ENCODE data around the gene MYOZ3.

Gene MYOZ3

DNA sequence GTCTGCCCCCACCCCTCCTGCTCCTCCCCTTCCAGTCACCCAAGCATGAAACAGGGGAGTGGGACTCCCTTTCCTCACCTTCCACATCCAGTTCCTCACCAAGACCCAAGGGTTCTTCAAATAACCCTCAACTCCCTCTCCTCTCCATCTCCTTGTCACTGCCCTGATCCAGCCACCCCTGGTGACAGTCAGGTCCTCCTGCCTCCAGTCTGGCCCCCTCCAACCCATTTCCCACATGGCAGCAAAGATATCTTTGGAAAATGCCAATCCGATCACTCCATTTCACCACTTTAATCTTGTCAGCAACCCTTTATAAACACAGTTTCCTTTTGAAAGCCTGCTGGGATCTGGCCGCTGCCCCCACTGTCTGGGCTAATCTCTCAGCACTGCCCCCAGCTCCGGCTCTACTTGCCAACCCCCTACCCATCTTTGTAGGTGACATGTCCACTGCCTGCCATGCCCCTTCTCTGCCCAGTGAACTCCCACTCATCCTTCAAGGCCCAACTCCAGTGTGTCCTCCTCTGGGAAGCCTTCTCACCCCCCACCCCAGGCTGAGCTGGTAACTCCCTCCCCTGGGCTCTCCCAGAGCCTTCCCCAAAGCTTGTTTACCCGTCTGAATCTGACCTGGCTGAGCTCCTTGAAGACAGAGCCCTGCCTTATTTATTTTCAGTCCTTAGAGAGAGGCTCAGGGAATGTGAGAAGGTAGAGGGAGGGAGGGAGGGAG is 781 bp upstream of the MYOZ3 start:
- DNase-seq = no peak

DNA sequence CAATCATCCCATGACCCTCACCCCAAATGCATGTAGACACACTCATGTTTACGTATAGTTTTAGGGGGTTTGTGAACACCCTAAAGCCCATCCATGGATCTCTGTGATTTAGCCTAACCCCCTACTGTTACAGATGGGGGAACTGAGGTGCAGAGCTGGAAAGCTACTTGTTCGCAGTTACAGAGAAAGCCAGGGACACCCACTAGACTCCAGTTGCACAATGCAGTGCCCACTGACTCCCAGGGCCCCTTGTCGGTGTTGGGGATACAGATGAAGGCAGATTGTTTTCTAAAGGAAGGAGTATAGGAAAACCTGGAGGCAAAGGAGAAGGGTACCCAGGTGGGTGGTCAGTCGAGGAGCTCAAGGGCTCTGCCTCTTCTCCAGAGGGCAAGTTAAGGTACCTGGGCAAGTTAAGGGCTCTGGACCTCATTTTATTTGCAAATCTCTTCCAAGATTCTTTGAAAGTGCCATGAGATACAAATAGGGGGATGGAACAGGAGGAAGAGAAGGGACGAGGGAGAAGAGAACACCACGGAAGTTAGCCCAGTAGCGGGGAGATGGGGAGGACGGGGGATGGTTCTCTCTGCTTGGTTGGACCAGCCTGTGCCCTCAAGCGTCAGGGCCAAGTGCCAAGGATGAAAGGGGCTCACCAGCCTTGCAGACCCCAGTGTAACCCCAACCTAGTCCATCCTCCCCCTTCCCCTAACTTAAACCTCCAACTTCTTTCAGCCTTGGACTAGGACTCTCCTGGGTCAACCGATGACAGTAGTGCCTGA is 958 bp downstream of the MYOZ3 start:
- no peak for DNase-seq

DNA sequence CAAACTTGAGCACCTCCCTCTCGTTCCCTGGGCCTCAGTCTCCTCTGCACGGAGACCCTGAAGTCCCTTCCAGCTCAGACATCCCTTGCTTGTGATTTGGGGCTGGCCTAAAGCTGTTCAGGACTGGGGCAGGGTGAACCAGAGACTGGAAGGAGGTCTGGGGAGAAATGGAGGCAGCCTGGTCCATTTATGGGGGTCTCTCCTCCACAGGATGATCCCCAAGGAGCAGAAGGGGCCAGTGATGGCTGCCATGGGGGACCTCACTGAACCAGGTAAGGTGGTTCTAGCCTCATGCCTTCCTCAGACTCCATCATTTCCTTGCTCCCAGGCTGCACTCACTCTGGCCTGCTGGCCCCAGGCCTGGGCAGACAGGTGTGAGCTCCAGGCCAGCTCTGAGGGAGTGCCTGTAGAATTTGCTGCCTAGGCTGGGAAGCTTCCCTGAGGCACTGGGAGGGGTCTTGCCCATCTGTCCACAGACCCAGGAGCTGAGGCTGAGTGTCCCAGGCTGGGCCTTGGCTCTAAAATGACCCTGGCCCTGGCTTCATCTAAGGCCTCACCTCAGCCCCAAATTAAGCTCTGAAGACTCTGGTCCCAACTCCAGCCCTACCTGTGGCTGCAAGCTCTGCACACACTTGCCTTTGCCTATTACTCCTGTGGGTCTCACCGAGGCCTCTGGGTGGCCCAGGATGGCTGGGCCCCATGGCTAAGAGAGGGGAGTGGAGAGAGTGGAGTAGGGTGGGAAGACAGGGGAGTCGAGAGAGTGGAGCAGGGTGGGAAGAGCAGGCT is 1.9 kb downstream of the MYOZ3 start:
- no peak for DNase-seq

DNA sequence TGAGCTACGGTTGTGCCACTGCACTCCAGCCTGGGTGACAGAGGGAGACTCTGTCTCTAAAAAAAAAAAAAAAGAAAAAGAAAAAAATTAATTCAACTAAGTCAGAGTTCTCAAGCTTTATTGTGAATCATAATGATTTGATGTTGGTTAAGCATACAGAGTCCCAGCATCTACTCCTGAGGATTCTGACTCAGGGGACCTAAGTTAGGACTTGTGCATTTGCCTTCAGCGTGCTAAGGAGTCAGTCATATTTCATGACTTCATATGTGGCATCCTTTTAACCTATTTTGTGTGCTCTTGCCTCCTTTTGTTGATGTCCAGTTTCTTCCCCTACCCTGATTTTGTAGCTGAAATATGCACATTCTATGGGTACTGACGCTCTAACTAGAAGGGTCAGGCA is 2.9 kb downstream of the MYOZ3 start:
- DNase-seq = no peak

GRCh38 chr5:150665044-150665443 is 4.0 kb downstream of the MYOZ3 start:
- no peak for DNase-seq

- DNase-seq = no peak
Measured at GRCh38 chr5:150670275-150670947, 9.4 kb downstream of the MYOZ3 start.

DNA sequence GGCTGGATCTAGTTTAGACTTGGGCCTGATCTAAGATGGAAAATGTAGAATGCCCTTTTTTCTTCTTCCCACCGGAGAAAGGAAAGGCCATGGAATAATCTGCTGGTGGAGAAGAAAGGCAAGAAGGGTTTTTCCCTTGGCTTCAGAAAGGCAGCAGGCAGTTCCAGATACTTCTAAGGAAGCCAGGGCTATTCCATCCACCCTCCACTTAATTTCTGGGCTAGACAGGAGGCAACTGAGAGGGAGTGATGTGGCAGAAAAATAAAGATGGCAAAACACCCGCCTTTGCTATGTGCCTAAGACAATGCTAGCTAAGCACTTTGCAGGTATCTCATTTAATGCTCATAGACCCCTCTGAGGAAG is 9.9 kb downstream of the MYOZ3 start:
- no peak for DNase-seq

- no peak for DNase-seq
Measured at GRCh38 chr5:150671509-150672236, 10.6 kb downstream of the MYOZ3 start.

DNA sequence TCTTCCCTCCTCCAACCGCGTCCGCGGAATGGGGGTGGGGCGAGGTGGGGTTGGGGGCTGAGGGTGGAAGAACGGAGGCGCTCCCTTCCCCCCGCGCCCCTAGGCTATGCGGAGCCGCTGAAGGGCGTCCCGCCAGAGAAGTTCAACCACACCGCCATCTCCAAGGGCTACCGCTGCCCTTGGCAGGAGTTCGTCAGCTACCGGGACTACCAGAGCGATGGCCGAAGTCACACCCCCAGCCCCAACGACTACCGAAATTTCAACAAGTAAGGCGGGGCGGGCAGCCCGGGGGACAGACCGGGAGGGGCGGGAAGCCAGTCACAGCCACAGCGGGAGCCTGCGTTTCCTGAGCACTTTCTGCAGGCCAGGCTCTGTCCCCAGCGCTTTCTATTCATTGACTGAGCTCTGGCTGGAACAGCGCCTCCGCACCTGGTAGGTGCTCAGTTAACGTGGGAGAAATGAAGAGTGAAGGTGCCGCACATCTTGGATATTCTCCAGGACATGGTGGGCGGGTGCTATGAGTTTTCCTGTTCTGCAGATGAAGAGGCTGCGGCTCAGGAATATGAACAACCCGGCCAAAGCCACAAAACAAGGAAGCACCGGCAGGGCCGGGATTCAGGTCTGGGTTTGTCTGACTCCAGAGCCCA is 11.3 kb downstream of the MYOZ3 start:
- no peak for DNase-seq

GRCh38 chr5:150672884-150673275 is 11.8 kb downstream of the MYOZ3 start:
- DNase-seq = no peak

- no peak for DNase-seq
Measured at GRCh38 chr5:150674341-150674821, 13.3 kb downstream of the MYOZ3 start.

DNA sequence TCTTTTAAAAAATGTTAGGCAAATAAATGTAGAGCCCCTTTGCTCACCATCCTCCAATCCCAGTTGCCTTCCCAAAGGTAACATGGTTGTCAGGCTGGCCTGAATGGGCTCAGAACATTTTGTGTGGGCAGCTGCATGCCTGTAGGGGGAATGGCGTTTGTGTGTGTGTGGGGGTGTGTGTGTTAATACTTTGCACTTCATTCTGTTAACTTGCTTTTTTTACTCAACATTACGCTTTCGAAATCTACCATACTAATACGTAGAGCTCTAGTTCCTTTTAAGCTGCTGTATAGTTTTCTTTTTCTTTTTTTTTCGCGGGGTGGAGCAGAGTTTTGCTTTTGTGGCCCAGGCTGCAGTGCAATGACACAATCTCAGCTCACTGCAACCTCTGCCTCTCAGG is 14.0 kb downstream of the MYOZ3 start:
- DNase-seq = no peak

DNA sequence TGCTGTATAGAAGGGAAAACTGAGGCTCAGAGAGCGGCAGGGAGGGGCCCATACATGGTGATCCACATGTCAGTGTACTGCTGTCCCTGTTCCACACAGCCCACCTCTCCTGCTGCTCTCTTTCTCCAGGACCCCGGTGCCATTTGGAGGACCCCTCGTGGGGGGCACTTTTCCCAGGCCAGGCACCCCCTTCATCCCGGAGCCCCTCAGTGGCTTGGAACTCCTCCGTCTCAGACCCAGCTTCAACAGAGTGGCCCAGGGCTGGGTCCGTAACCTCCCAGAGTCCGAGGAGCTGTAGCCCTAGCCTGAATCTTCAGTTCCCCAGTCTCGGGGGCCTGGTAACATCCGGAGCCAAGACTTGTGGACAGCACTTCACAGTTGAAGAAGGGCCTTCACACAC is 15.5 kb downstream of the MYOZ3 start:
- DNase-seq = no peak

DNA sequence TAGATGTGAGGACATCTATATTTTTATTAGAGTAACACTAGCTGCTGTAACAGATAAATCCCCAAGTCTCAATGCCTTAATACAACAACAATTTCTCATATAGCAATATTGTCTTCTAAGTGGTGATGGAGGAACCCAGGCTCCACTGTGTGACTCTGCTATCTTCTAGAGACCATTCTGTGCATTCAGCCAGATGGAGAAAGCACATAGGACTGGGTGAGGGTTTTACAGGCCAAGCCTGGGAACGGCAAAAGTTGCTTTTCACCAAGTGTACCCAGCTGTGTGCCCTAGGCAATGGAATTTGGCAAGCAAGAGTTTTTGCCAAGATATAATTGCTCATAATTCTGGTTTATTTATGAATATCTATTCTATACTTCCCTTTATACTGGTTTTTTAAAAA is 28.1 kb downstream of the MYOZ3 start:
- no peak for DNase-seq

GRCh38 chr5:150690760-150691159 is 29.7 kb downstream of the MYOZ3 start:
- DNase-seq = no peak

GRCh38 chr5:150692276-150692675 is 31.2 kb downstream of the MYOZ3 start:
- no peak for DNase-seq

GRCh38 chr5:150694612-150695011 is 33.6 kb downstream of the MYOZ3 start:
- DNase-seq = no peak

DNA sequence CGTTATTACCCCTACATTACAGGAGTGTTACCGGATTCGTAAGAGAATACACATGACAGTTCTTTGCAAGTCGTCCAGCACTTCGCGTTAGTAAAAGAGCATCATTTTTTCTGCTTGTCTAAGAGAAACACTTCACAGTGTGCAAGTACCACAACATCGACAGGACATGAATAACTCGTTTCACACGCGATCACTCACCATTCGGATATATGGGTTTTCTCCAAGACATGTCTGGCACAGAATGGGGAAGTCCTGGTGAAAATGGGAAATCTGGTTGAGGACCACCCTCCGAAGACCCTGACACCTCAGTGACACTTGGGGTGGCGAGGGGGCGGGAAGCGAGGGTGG is 39.2 kb downstream of the MYOZ3 start:
- no peak for DNase-seq

- peak; percentile 85 to 92 for DNase-seq
Measured at GRCh38 chr5:150700594-150701377, 39.7 kb downstream of the MYOZ3 start, which contains the start of gene RBM22. Gene RBM22, minus strand, starts transcription at chr5:150701062. Its CDS starts 77 bp downstream, at chr5:150700985.

GRCh38 chr5:150703762-150704161 is 42.7 kb downstream of the MYOZ3 start:
- DNase-seq = no peak
